ENCODE measurements around the gene GPR171. TPM values are rescaled to one million over a fixed set of nuclear protein-coding genes. Genes with fewer than 3 reads are reported as not detected.

Gene GPR171, protein sequence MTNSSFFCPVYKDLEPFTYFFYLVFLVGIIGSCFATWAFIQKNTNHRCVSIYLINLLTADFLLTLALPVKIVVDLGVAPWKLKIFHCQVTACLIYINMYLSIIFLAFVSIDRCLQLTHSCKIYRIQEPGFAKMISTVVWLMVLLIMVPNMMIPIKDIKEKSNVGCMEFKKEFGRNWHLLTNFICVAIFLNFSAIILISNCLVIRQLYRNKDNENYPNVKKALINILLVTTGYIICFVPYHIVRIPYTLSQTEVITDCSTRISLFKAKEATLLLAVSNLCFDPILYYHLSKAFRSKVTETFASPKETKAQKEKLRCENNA
- total RNA-seq (2016; rRNA removed; fragmentation: Illumina TruSeq; extraction: Trizol): not detected in 2 replicates
- total RNA-seq (2016; cell fraction: cytosol; rRNA removed; fragmentation: Illumina TruSeq; extraction: Trizol; ENCODE audit: low read depth): not detected in 2 replicates
- total RNA-seq (2016; cell fraction: insoluble cytoplasmic fraction; rRNA removed; fragmentation: Illumina TruSeq; extraction: Trizol): not detected in 2 replicates
- not detected in 2 replicates for total RNA-seq (2016; cell fraction: membrane; rRNA removed; fragmentation: Illumina TruSeq; extraction: Trizol)
- not detected in 2 replicates for total RNA-seq (2016; cell fraction: nucleus; rRNA removed; fragmentation: Illumina TruSeq; extraction: Trizol)
- polyA plus RNA-seq (2011; rRNA removed): not detected in 2 replicates
- polyA plus RNA-seq (2011; cell fraction: cytosol; rRNA removed): not detected in 2 replicates
- polyA plus RNA-seq (2011; cell fraction: nucleus; rRNA removed): not detected in 2 replicates
- not detected in 2 replicates for polyA plus RNA-seq (2012)
- not detected in 2 replicates for polyA plus RNA-seq (2016; cell fraction: cytosol; fragmentation: Illumina TruSeq; extraction: Trizol; ENCODE audit: low read depth)
- polyA plus RNA-seq (2016; cell fraction: insoluble cytoplasmic fraction; fragmentation: Illumina TruSeq; extraction: Trizol; ENCODE audit: low read depth): not detected in 2 replicates
- not detected in 2 replicates for polyA plus RNA-seq (2016; cell fraction: membrane; fragmentation: Illumina TruSeq; extraction: Trizol; ENCODE audit: low read depth)
- polyA plus RNA-seq (2016; cell fraction: nucleus; fragmentation: Illumina TruSeq; extraction: Trizol; ENCODE audit: insufficient read depth, low read depth): not detected in 2 replicates
- polyA minus RNA-seq (2011; rRNA and poly(A)+ RNA removed; ENCODE audit: low replicate concordance): not detected in 2 replicates
- polyA minus RNA-seq (2011; cell fraction: cytosol; rRNA and poly(A)+ RNA removed): not detected in 2 replicates
- polyA minus RNA-seq (2011; cell fraction: nucleus; rRNA and poly(A)+ RNA removed): not detected in 2 replicates
- Bru-seq, nascent RNA: percentile 24 among the genes with signal in this experiment
- not detected for BruChase-seq, experiment 1, labeled RNA remaining after a 6-hour chase
- not detected for BruChase-seq, experiment 2, labeled RNA remaining after a 2-hour chase
- long read RNA-seq, experiment 1: 0 reads
- long read RNA-seq, experiment 2: 0 reads

DNA sequence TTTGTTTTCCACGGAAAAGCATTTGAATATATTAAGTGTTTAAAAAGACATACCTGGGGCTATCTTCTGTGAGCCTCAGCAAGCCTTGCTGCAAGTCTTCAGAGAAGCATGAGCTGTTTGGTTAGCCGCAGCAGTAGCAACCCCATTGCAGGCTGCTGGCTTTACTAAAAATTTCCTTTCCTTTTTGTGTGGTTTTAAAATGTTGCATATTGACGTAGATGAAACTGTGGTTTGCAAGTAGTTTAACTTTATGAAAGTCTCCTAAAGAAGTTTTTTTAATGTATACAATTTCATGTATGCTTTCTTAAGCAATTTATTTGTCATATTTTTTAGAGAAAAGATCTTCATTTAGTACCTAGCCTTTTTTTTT is at the start of gene GPR171:
TSS of gene GPR171 (minus strand) at position 166 of the 370 bp plus-strand sequence. CDS start 3,830 bp downstream, outside the sequence.
- WGBS (ENCODE audit: low lambda C conversion rate): 95% methylated on average over 3 of the region's 3 CpGs
- no peaks in the 10 kb centered on the region for H3K27me3 ChIP-seq (ENCODE audit: control insufficient read depth in 1 of 2, insufficient read depth in 2 of 2, low read length in 2 of 2)
- no peak within 1 kb of the TSS for H3K4me3 ChIP-seq (replicated peaks in 1 of 3; ENCODE audit: insufficient read depth in 1 of 3, low read depth in 2 of 3, low read length in 3 of 3)
- in situ Hi-C loops (cut with HindIII; ENCODE audit: extremely low pct_ligation_motif_present, low pct_unique_long_range_greater_than_20kb): loop anchor here (25.0 kb wide), 1 partner anchor 584 kb away; no protein-coding TSS in a partner anchor
- FAIRE-seq: no peak
- intact Hi-C loops (cut with micrococcal nuclease; ENCODE audit: unreplicated experiment): no loop called here
- no peaks in the 10 kb centered on the region for H3K79me2 ChIP-seq (ENCODE audit: insufficient read depth, low read length)
- TF ChIP-seq DMAP1 (CRISPR knock-in tag; IDR thresholded peaks at IDR 0.05) (no peak), PHF5A (CRISPR knock-in tag; IDR thresholded peaks at IDR 0.05; ENCODE audit: low read depth, unreplicated experiment) (no peak)
- H4K20me1 ChIP-seq (ENCODE audit: insufficient read depth, low read length): no peaks in the 10 kb centered on the region
- H3K4me2 ChIP-seq (ENCODE audit: low read depth, low read length): no peak within 1 kb of the TSS
- CTCF ChIA-PET (ENCODE audit: low intra/inter-chr PET ratio, low total read pairs): no interaction called here
- no peak within 1 kb of the TSS for H3K9ac ChIP-seq (ENCODE audit: insufficient read depth, low read depth, low read length)
- no peak for ATAC-seq
- peaks cover 49% of the 10 kb centered on the region for H3K4me1 ChIP-seq (ENCODE audit: insufficient read depth, low read length)
- no peaks in the 10 kb centered on the region for H3K36me3 ChIP-seq (replicated peaks in 1 of 2; ENCODE audit: control insufficient read depth in 1 of 2, insufficient read depth in 2 of 2, low read length in 2 of 2)
- peak within 1 kb of the TSS; percentile 18 for H2AFZ ChIP-seq (ENCODE audit: low read length)
- no peak for DNase-seq (ENCODE audit: low spot score)
- POLR2A ChIA-PET: no interaction called here
- no peak within 1 kb of the TSS for H3K27ac ChIP-seq (ENCODE audit: extremely low read length, insufficient read depth, low read length)
- no TSS peak for BruUV-seq (replicated peaks)
- H3K9me3 ChIP-seq (ENCODE audit: low read length): no peaks in the 10 kb centered on the region

DNA sequence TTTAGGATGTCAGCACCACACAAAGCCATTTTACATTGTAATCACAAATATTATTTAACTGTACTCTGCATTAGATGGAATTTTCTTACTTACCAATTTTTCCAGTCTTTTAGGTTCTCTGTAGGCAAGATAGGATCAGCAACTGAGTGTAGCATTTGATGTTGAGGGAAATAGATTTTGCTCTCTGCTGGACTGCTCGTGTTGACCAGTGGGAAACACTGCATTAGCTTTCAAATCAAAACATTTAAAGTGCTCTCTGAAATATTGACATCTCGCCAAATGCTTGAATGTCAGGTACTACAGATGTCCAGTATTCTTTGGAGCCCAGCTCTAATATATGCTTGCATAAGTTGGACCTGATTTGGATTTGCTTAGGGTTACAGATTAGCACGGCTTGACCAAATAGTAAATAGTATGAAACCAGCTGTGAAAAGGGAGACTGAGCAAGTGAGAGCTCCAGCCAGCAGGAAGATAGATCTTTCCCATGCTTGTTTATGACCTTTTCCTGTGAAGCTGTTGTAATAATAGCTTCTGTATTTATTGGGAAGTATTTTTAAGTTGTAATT is 45.8 kb upstream of the GPR171 start:
- BruUV-seq (replicated peaks): no TSS peak
- no peak overlapping the region for H3K9ac ChIP-seq (ENCODE audit: insufficient read depth, low read depth, low read length)
- ATAC-seq (no peak), DNase-seq (ENCODE audit: low spot score) (no peak), FAIRE-seq (no peak)
- intact Hi-C loops (cut with micrococcal nuclease; ENCODE audit: unreplicated experiment): no loop called here
- H4K20me1 ChIP-seq (ENCODE audit: insufficient read depth, low read length): no peaks in the 10 kb centered on the region
- ChIA-PET POLR2A (no interaction called here), CTCF (ENCODE audit: low intra/inter-chr PET ratio, low total read pairs) (no interaction called here)
- WGBS (ENCODE audit: low lambda C conversion rate): 0% methylated on average over 3 of the region's 3 CpGs
- no peak overlapping the region for H3K27ac ChIP-seq (ENCODE audit: extremely low read length, insufficient read depth, low read length)
- H3K27me3 ChIP-seq (ENCODE audit: control insufficient read depth in 1 of 2, insufficient read depth in 2 of 2, low read length in 2 of 2): no peaks in the 10 kb centered on the region
- no peak overlapping the region for H3K4me3 ChIP-seq (replicated peaks in 1 of 3; ENCODE audit: insufficient read depth in 1 of 3, low read depth in 2 of 3, low read length in 3 of 3)
- no peaks in the 10 kb centered on the region for H3K9me3 ChIP-seq (ENCODE audit: low read length)
- H3K79me2 ChIP-seq (ENCODE audit: insufficient read depth, low read length): no peaks in the 10 kb centered on the region
- in situ Hi-C loops (cut with HindIII; ENCODE audit: extremely low pct_ligation_motif_present, low pct_unique_long_range_greater_than_20kb): no loop called here
- H3K36me3 ChIP-seq (replicated peaks in 1 of 2; ENCODE audit: control insufficient read depth in 1 of 2, insufficient read depth in 2 of 2, low read length in 2 of 2): no peaks in the 10 kb centered on the region
- no peak overlapping the region for H3K4me2 ChIP-seq (ENCODE audit: low read depth, low read length)
- no peaks in the 10 kb centered on the region for H3K4me1 ChIP-seq (ENCODE audit: insufficient read depth, low read length)
- no peak overlapping the region for H2AFZ ChIP-seq (ENCODE audit: low read length)
- TF ChIP-seq HCFC1 (IDR thresholded peaks at IDR 0.05; ENCODE audit: low read depth, low read length) (no peak), FOXO1 (CRISPR knock-in tag; IDR thresholded peaks at IDR 0.05) (no peak)
- TF ChIP-seq, protein P1, sequence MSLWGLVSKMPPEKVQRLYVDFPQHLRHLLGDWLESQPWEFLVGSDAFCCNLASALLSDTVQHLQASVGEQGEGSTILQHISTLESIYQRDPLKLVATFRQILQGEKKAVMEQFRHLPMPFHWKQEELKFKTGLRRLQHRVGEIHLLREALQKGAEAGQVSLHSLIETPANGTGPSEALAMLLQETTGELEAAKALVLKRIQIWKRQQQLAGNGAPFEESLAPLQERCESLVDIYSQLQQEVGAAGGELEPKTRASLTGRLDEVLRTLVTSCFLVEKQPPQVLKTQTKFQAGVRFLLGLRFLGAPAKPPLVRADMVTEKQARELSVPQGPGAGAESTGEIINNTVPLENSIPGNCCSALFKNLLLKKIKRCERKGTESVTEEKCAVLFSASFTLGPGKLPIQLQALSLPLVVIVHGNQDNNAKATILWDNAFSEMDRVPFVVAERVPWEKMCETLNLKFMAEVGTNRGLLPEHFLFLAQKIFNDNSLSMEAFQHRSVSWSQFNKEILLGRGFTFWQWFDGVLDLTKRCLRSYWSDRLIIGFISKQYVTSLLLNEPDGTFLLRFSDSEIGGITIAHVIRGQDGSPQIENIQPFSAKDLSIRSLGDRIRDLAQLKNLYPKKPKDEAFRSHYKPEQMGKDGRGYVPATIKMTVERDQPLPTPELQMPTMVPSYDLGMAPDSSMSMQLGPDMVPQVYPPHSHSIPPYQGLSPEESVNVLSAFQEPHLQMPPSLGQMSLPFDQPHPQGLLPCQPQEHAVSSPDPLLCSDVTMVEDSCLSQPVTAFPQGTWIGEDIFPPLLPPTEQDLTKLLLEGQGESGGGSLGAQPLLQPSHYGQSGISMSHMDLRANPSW (CRISPR knock-in tag; IDR thresholded peaks at IDR 0.05; ENCODE audit: borderline replicate concordance): no peak

Measured in HepG2 (cell line).